IMR-90 (cell line): ENCODE data around the gene TRIML2.

Source experiments
- CEBPB ChIP-seq: IDR thresholded peaks from 2 replicates; pipeline ENCODE4 v1.6.1; 2012; ENCODE audit warnings: low read depth, low read length, improper control_type of control experiment
- CHD1 ChIP-seq: IDR thresholded peaks from 2 replicates; pipeline ENCODE4 v1.6.1; 2012; ENCODE audit warnings: low read depth, low read length, improper control_type of control experiment
- FOS ChIP-seq: fragments of 150-350 bp; IDR thresholded peaks from 2 replicates; pipeline ENCODE4 v1.6.1; 2016; ENCODE audit warnings: low read depth, low read length
- POLR2A ChIP-seq: IDR thresholded peaks from 2 replicates; pipeline ENCODE4 v1.6.1; 2012; ENCODE audit warnings: mild to moderate bottlenecking, low read depth, low read length
- SMC3 ChIP-seq: fragments of 150-350 bp; IDR thresholded peaks from 2 replicates; pipeline ENCODE4 v1.6.1; 2016; ENCODE audit warnings: low read depth, mild to moderate bottlenecking, antibody characterized with exemption, low read length, moderate library complexity
- USF2 ChIP-seq: fragments of 150-350 bp; IDR thresholded peaks from 2 replicates; pipeline ENCODE4 v1.6.1; 2017; ENCODE audit warnings: mild to moderate bottlenecking, antibody characterized with exemption, low read length, low read depth
- TF ChIP-seq, protein P1 (sequence below): conservative IDR thresholded peaks from 2 replicates; pipeline ENCODE4 v1.5.1; 2012; ENCODE audit warnings: mild to moderate bottlenecking, low read depth, low read length, improper control_type of control experiment

- TF ChIP-seq, protein P1, sequence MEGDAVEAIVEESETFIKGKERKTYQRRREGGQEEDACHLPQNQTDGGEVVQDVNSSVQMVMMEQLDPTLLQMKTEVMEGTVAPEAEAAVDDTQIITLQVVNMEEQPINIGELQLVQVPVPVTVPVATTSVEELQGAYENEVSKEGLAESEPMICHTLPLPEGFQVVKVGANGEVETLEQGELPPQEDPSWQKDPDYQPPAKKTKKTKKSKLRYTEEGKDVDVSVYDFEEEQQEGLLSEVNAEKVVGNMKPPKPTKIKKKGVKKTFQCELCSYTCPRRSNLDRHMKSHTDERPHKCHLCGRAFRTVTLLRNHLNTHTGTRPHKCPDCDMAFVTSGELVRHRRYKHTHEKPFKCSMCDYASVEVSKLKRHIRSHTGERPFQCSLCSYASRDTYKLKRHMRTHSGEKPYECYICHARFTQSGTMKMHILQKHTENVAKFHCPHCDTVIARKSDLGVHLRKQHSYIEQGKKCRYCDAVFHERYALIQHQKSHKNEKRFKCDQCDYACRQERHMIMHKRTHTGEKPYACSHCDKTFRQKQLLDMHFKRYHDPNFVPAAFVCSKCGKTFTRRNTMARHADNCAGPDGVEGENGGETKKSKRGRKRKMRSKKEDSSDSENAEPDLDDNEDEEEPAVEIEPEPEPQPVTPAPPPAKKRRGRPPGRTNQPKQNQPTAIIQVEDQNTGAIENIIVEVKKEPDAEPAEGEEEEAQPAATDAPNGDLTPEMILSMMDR, result no peak
- TF ChIP-seq POLR2A (no peak), USF2 (no peak), CHD1 (no peak), FOS (no peak), CEBPB (no peak), SMC3 (no peak)
Measured at GRCh38 chr4:188110036-188110435, 633 bp upstream of the TRIML2 start.
